HUES48 (cell line): Measurements from ENCODE around the gene KCNH8.

Source experiments
- H3K27ac ChIP-seq: one replicate; pipeline ENCODE4 v1.7.0; 2013; ENCODE audit warnings: low read depth, low read length, inconsistent platforms
- H3K27me3 ChIP-seq: 2 replicates; pipeline ENCODE4 v1.6.1; 2013; ENCODE audit warnings: mild to moderate bottlenecking, low read length; ENCODE audit not compliant: control insufficient read depth, insufficient read depth
- H3K36me3 ChIP-seq: 2 replicates; pipeline ENCODE4 v1.6.1; 2013; ENCODE audit warnings: low read length; ENCODE audit not compliant: control insufficient read depth, insufficient read depth
- H3K4me1 ChIP-seq: 2 replicates; pipeline ENCODE4 v1.6.1; 2013; ENCODE audit warnings: mild to moderate bottlenecking, low read length; ENCODE audit not compliant: control insufficient read depth, insufficient read depth
- H3K4me3 ChIP-seq: 2 replicates; pipeline ENCODE4 v1.5.1; 2013; ENCODE audit warnings: mild to moderate bottlenecking, low read depth, low read length
- H3K9ac ChIP-seq: 2 replicates; pipeline ENCODE4 v1.6.1; 2013; ENCODE audit warnings: mild to moderate bottlenecking, low read depth, low read length, moderate library complexity
- H3K9me3 ChIP-seq: 2 replicates; pipeline ENCODE4 v1.6.1; 2013; ENCODE audit warnings: low read length; ENCODE audit not compliant: control insufficient read depth, insufficient read depth

The KCNH8 gene

GRCh38 chr3:19139863-19140262, 8.4 kb upstream of the KCNH8 start:
- Histone ChIP-seq H3K36me3 (no peaks in the 10 kb centered on the region), H3K9ac (no peak overlapping the region)

DNA sequence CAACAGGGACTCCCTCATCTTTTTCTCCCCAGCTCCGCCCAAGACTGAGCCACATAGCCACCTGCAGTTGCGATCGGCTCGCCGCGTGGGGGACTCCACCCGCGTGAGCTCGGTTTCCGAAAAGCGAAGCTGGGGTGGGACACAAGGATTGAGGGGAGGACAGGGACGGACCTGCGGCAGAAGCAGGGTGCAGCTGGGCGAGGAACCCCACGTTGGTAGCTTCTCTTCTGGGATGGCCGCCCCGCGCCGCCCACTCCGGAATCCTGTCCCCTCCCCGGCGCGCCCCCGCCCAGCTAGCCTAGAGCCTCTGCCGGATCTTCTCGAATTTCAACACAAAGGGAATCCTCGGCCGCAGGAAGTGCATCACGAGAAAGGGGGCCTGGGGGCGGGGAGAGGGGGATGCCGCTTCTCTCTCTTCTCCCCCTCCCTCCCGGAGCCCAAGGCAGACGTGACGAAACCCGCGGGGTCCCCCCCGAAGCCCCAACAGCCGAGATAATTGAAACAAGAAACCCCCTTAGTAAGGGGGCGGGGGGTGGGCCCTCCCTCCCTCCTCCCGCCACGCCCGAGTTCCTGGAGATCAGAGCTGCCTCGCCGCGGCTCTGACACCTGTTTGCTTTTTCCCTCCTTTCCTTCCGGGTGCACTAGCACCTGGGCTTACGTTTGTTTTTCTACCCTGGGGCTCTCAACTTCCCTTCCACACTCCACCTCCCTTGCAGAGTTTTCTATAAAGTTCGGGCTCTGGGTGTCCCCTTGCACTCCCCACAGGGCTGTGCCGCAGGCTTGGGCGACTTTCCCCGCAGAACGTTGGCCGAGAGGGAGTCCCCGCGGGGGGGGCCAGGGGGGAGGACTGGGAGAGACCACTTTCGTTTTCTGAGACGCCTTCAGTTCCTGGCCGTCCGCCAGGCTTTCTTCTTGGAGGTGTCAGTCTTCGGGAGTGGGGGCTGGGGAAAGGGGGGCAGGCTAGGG, 1.3 kb upstream of the KCNH8 start:
- H3K9ac ChIP-seq: peak overlapping the region; percentile 71
- H3K4me1 ChIP-seq: peaks cover 21% of the 10 kb centered on the region
- peak overlapping the region; percentile 99 for H3K4me3 ChIP-seq
- H3K27ac ChIP-seq: peak overlapping the region; percentile 97
- peaks cover 5% of the 10 kb centered on the region; the same call in 1 of the 2 replicates for H3K27me3 ChIP-seq
- H3K36me3 ChIP-seq: no peaks in the 10 kb centered on the region
- no peaks in the 10 kb centered on the region for H3K9me3 ChIP-seq

More at GRCh38 chr3:19139863-19140262, 8.4 kb upstream of the KCNH8 start:
- Histone ChIP-seq H3K4me1 (peaks cover 12% of the 10 kb centered on the region; the same call in 1 of the 2 replicates), H3K9me3 (no peaks in the 10 kb centered on the region), H3K27ac (no peak overlapping the region), H3K4me3 (no peak overlapping the region), H3K27me3 (no peaks in the 10 kb centered on the region)

GRCh38 chr3:19148768-19149091, 420 bp downstream of the KCNH8 start:
- Histone ChIP-seq H3K4me3 (peak overlapping the region; percentile 99), H3K4me1 (peaks cover 12% of the 10 kb centered on the region), H3K9ac (no peak overlapping the region), H3K27ac (no peak overlapping the region), H3K9me3 (no peaks in the 10 kb centered on the region), H3K27me3 (peaks cover 5% of the 10 kb centered on the region; the same call in 1 of the 2 replicates), H3K36me3 (no peaks in the 10 kb centered on the region)

GRCh38 chr3:19149368-19149767, 1.1 kb downstream of the KCNH8 start:
- H3K27ac ChIP-seq: no peak overlapping the region
- H3K4me1 ChIP-seq: peaks cover 10% of the 10 kb centered on the region
- H3K36me3 ChIP-seq: no peaks in the 10 kb centered on the region
- H3K9me3 ChIP-seq: no peaks in the 10 kb centered on the region
- H3K4me3 ChIP-seq: peak overlapping the region; percentile 99
- H3K27me3 ChIP-seq: peaks cover 5% of the 10 kb centered on the region; the same call in 1 of the 2 replicates
- no peak overlapping the region for H3K9ac ChIP-seq

GRCh38 chr3:19151171-19151570, 2.9 kb downstream of the KCNH8 start:
- H3K27ac ChIP-seq: no peak overlapping the region
- H3K4me3 ChIP-seq: no peak overlapping the region
- peaks cover 4% of the 10 kb centered on the region for H3K4me1 ChIP-seq
- H3K9me3 ChIP-seq: no peaks in the 10 kb centered on the region
- H3K9ac ChIP-seq: no peak overlapping the region
- peaks cover 5% of the 10 kb centered on the region; the same call in 1 of the 2 replicates for H3K27me3 ChIP-seq
- no peaks in the 10 kb centered on the region for H3K36me3 ChIP-seq

DNA sequence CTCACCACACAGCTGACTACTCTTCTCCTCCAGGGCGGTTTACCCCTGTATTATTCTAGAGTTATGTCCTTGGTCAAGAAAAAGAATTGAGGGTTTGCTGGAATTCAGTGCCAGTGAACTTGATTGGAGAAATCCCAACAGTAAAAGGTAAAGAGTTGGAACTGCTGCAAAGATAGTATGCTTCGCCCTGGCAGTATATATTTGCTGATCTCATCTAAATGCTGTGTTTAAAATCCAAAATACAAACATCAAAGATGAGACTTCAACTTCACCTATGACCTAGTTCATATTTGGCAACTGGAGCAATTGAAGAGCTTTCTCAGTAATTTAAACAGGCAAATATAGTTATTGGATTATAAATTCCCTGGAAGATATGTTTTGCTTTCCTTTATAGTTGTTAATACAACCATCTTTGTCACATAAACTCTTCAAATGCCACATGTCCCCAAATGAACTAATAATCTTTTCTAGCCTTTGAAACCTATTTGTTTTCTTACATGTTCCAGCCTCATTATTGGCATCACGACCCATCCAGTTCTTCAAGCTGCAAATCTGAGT, 6.5 kb downstream of the KCNH8 start:
- H3K36me3 ChIP-seq: no peaks in the 10 kb centered on the region
- H3K9me3 ChIP-seq: no peaks in the 10 kb centered on the region
- H3K27ac ChIP-seq: no peak overlapping the region
- H3K9ac ChIP-seq: no peak overlapping the region
- no peak overlapping the region for H3K4me3 ChIP-seq
- no peaks in the 10 kb centered on the region for H3K4me1 ChIP-seq
- H3K27me3 ChIP-seq: no peaks in the 10 kb centered on the region

DNA sequence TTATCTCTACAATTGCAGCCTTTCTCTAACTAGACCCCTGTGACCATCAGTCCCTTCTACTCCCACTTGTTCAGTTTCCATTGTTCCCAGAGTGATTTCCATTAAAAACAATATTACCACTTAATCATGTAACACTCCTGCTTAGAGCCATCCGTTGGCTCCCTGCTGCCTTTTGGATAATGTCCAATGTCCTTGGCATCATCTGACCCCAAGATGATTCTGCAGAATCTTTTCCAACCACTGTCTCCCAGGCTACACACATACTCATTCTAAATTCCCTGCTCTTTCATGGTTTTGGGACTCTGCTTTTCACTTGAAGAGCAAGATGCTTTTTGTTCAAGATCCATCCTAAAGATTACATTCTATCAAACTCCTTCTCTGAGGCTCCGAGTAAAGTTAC, 7.1 kb downstream of the KCNH8 start:
- no peaks in the 10 kb centered on the region for H3K27me3 ChIP-seq
- peaks cover 1% of the 10 kb centered on the region; the same call in 1 of the 2 replicates for H3K4me1 ChIP-seq
- H3K27ac ChIP-seq: no peak overlapping the region
- H3K9me3 ChIP-seq: no peaks in the 10 kb centered on the region
- no peak overlapping the region for H3K9ac ChIP-seq
- H3K4me3 ChIP-seq: no peak overlapping the region
- H3K36me3 ChIP-seq: no peaks in the 10 kb centered on the region

DNA sequence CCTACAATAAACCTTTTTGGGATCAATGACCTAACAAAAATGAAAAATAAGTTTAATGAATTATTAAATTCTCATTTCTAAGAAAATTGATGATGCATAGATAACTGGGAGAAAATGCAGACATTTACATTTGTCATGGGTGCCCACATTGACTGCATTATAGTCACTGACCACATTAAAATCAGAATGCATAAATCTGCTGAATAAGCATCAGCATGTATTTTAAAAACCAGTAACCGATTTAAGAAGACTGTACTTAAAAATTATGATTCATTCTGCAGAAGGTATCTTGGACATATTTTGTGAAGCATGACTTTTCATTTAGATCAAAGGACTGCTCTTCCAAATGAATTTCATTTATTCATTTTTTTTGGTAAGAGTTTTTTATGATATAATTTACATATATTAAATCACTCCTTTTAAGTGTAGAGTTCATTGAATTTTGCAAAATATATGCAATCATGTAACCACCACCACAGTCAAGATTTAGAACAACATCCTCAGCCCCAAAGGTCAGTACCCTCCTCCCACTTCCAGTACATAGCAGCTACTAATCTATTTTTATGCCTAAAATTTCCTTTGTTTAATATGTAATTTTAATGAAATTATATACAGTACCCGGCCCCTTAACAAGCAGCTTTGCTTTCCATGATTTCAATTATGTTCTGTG, 11.8 kb downstream of the KCNH8 start:
- no peaks in the 10 kb centered on the region for H3K9me3 ChIP-seq
- H3K27me3 ChIP-seq: no peaks in the 10 kb centered on the region
- no peak overlapping the region for H3K4me3 ChIP-seq
- H3K9ac ChIP-seq: no peak overlapping the region
- H3K36me3 ChIP-seq: no peaks in the 10 kb centered on the region
- H3K4me1 ChIP-seq: peaks cover 10% of the 10 kb centered on the region
- H3K27ac ChIP-seq: no peak overlapping the region

- Histone ChIP-seq H3K9ac (no peak overlapping the region), H3K27ac (no peak overlapping the region), H3K9me3 (no peaks in the 10 kb centered on the region), H3K4me3 (no peak overlapping the region), H3K36me3 (no peaks in the 10 kb centered on the region), H3K4me1 (peaks cover 6% of the 10 kb centered on the region), H3K27me3 (no peaks in the 10 kb centered on the region)
Measured at GRCh38 chr3:19165654-19166053, 17.3 kb downstream of the KCNH8 start.

DNA sequence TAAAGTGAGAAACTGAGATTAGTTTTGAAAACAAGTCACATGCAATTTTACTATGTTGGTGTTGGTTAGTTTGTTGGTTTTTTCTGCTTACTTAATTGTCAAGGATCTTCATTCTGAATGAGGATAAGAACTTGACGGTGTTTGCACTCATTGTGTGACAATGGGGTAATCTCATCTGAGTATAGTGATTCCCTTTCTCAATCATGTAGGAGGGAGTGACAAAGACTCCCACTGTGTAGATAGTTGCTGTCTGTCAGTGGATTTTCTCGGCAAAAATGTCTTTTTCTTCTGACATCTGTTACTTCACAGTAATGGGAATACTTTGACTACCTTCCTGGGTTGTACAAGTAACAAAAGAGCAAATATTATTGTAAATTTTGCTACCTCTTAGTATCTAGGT, 23.5 kb downstream of the KCNH8 start:
- Histone ChIP-seq H3K27ac (no peak overlapping the region), H3K36me3 (no peaks in the 10 kb centered on the region), H3K9ac (no peak overlapping the region), H3K4me1 (peaks cover 14% of the 10 kb centered on the region), H3K4me3 (no peak overlapping the region), H3K27me3 (no peaks in the 10 kb centered on the region), H3K9me3 (no peaks in the 10 kb centered on the region)

DNA sequence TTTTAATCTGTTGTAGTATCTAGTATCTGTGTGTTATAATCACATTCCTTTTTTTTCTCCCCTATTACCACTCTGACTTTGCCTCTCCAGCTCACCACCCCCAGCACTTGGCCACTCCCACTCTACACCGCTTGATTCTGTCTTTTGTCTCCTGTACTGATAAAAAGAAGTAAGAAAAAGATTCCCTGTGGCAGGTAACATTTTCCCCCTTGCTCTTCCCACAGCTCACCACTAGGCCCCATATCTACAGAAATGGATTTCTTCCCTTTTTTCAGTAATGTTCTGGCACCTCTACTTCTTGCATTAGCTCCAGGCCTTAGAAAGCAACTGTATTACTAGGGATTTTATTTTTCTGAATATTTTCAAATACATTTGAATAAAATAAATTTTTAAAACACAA, 25.6 kb downstream of the KCNH8 start:
- Histone ChIP-seq H3K4me3 (no peak overlapping the region), H3K27me3 (no peaks in the 10 kb centered on the region), H3K9ac (no peak overlapping the region), H3K9me3 (no peaks in the 10 kb centered on the region), H3K36me3 (no peaks in the 10 kb centered on the region), H3K4me1 (peaks cover 14% of the 10 kb centered on the region), H3K27ac (no peak overlapping the region)
